HG02981 (cell line): ENCODE data around the gene CELA3A.

Experiments
- ATAC-seq: cut with Tn5 transposase; IDR thresholded peaks from one replicate; pipeline ENCODE4 v1.9.1; 2021; ENCODE audit warnings: mild to moderate bottlenecking, moderate library complexity; ENCODE audit not compliant: unreplicated experiment

The CELA3A gene

GRCh38 chr1:22045604-22046228, 44.3 kb downstream of the CELA3A start:
- no peak for ATAC-seq

GRCh38 chr1:22048351-22049192, 47.1 kb downstream of the CELA3A start:
- ATAC-seq: no peak

DNA sequence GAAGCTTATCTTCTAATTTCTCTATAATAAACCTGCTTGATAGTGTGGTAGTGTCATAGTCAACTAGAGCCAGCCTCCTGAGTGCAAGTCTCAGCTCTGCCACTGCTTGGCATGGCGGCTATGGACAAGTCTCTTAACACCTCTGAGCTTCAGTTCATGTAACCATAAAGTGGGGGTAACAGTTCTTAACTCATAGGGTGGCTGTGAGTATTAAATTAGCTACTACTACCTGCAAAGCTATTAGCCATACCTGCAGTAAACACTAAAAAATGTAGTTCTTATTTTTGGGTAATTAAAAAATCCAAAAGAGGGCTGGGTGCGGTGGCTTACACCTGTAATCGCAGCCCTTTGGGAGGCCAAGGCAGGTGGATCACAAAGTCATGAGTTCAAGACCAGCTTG, 48.9 kb downstream of the CELA3A start:
- ATAC-seq: no peak

DNA sequence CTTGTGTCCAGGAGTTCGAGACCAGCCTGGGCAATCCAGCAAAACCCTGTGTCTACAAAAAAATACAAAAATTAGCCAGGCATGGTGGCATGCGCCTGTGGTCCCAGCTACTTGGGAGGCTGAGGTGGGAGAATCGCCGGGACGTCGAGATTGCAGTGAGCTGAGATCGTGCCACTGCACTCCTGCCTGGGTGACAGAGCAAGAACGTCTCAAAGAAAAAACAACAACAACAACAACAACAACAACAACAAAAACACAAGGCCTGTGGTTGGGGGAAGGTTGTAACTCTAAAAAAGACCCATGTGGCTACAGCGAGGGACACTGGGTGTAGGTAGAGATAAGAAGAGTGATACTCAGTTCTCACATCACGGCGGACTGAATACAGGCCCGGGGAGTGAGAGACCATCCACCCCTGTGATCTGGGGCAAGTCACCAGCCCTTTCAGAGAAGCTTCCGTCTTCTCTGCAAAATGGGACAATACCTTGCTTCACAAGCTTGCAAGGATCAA, 50.2 kb downstream of the CELA3A start:
- no peak for ATAC-seq

- ATAC-seq: peak; percentile 83
Measured at GRCh38 chr1:22052115-22053016, 50.9 kb downstream of the CELA3A start, which contains the start of gene CDC42. TSS of gene CDC42 (plus strand) at chr1:22052709. CDS start at chr1:22078479, 25,770 bp downstream.

- peak; percentile 34 for ATAC-seq
Measured at GRCh38 chr1:22053017-22053860, 51.8 kb downstream of the CELA3A start.

- ATAC-seq: no peak
Measured at GRCh38 chr1:22053861-22054770, 52.7 kb downstream of the CELA3A start.

- ATAC-seq: no peak
Measured at GRCh38 chr1:22055463-22055862, 54.0 kb downstream of the CELA3A start.

DNA sequence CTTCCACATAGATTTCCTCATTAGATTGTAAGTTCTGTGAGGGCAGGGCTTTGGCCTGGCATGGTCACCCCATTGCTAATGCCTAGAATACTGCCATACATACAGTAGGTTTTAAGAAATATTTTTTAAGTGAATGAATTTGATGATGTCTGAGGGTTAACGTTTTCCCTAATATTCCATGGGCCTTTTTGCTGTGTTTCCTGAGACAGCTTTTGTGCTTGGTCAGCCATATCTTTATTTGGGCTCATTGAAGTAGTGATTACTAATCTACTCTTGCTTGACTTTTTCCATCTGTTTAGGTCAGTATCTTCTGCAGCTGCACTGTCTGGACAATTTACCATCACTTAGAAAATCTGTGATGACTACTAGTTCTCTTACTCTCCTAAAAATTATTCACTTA, 54.6 kb downstream of the CELA3A start:
- ATAC-seq: no peak

GRCh38 chr1:22056936-22057335, 55.5 kb downstream of the CELA3A start:
- ATAC-seq: no peak

- ATAC-seq: no peak
Measured at GRCh38 chr1:22057861-22058260, 56.4 kb downstream of the CELA3A start.
